H1 (cell line): ENCODE data around the gene TMEM181. TPM values are rescaled to one million over a fixed set of nuclear protein-coding genes. Genes with fewer than 3 reads are reported as not detected.

Experiments used
- CTCF ChIA-PET: fragments of 300-600 bp; sonication (Branson Sonifier 250); formaldehyde crosslinking; loops from one replicate; lab custom pipeline; 2021; ENCODE audit not compliant: partially characterized antibody; lab: Charles Lee
- POLR2A ChIA-PET: fragments of 300-600 bp; sonication (Branson Sonifier 250); formaldehyde crosslinking; loops from one replicate; lab custom pipeline; 2021; ENCODE audit warnings: inconsistent platforms; ENCODE audit not compliant: partially characterized antibody; lab: Charles Lee
- DNase-seq, 2 experiments: peaks; one replicate each; pipeline versions ENCODE4 v3.0.0 to v3.0.0-alpha.2; 2010 to 2022; ENCODE audit warnings: low spot score in 2 of 2, low read depth in 1 of 2, mixed read lengths in 1 of 2
- FAIRE-seq: peaks from 2 replicates; lab custom pipeline; 2011; peaks lifted over from hg19 to GRCh38; lab: Jason Lieb, UNC
- H2AFZ ChIP-seq: 2 replicates; pipeline ENCODE4 v1.8.1; 2012; ENCODE audit warnings: low read length, inconsistent platforms
- H2AK5ac ChIP-seq: 2 replicates; pipeline ENCODE4 v1.6.1; 2013; ENCODE audit warnings: low read depth, low read length
- H2BK120ac ChIP-seq: replicated peaks from 2 replicates; pipeline ENCODE3; 2013; ENCODE audit warnings: low read depth, low read length, inconsistent platforms
- H2BK12ac ChIP-seq: 2 replicates; pipeline ENCODE4 v1.6.1; 2013; ENCODE audit warnings: low read depth, low read length
- H2BK15ac ChIP-seq: 2 replicates; pipeline ENCODE4 v1.6.1; 2013; ENCODE audit warnings: low read length
- H2BK20ac ChIP-seq: 2 replicates; pipeline ENCODE4 v1.6.1; 2013; ENCODE audit warnings: low read length
- H2BK5ac ChIP-seq: 2 replicates; pipeline ENCODE4 v1.6.1; 2013; ENCODE audit warnings: low read depth, low read length
- H3K14ac ChIP-seq: 2 replicates; pipeline ENCODE4 v1.6.1; 2013; ENCODE audit warnings: inconsistent platforms; ENCODE audit not compliant: insufficient read length
- H3K18ac ChIP-seq: 2 replicates; pipeline ENCODE4 v1.6.1; 2013; ENCODE audit warnings: low read length; ENCODE audit errors: extremely low read depth
- H3K23ac ChIP-seq: 2 replicates; pipeline ENCODE4 v1.6.1; 2013; ENCODE audit warnings: inconsistent platforms; ENCODE audit not compliant: insufficient read length
- H3K23me2 ChIP-seq: 2 replicates; pipeline ENCODE4 v1.6.1; 2013; ENCODE audit warnings: low read depth, low read length
- H3K27ac ChIP-seq: 2 replicates; pipeline ENCODE4 v1.6.1; 2011; ENCODE audit warnings: low read depth, low read length, inconsistent platforms
- H3K27me3 ChIP-seq, 4 experiments: replicated peaks in 1 of 4; 1 replicate in 1 of 4; 2 replicates in 3 of 4; pipeline versions ENCODE4 v1.6.1 to v1.8.1; 2011 to 2013; ENCODE audit warnings: low read length in 3 of 4, mild to moderate bottlenecking in 3 of 4, inconsistent platforms in 2 of 4, mixed read lengths in 2 of 4, moderate library complexity in 1 of 4; ENCODE audit not compliant: control insufficient read depth in 3 of 4, insufficient read depth in 3 of 4; ENCODE audit errors: extremely low read depth in 1 of 4
- H3K36me3 ChIP-seq, 4 experiments: 2 replicates each; pipeline versions ENCODE4 v1.6.1 to v1.8.1; 2011 to 2013; ENCODE audit warnings: mild to moderate bottlenecking in 4 of 4, low read length in 3 of 4, moderate library complexity in 2 of 4, control low read depth in 1 of 4, inconsistent platforms in 1 of 4; ENCODE audit not compliant: insufficient read depth in 4 of 4, control insufficient read depth in 2 of 4
- H3K4ac ChIP-seq: replicated peaks from 2 replicates; pipeline ENCODE3; 2013; ENCODE audit warnings: low read length, low read depth, mixed read lengths, inconsistent platforms; ENCODE audit not compliant: insufficient read length
- H3K4me1 ChIP-seq, 4 experiments: replicated peaks in 1 of 4; 1 replicate in 1 of 4; 2 replicates in 3 of 4; pipeline versions ENCODE4 v1.6.1 to v1.8.1; 2011 to 2013; ENCODE audit warnings: low read length in 3 of 4, inconsistent platforms in 2 of 4, mixed read lengths in 1 of 4; ENCODE audit not compliant: insufficient read depth in 4 of 4, control insufficient read depth in 3 of 4
- H3K4me2 ChIP-seq, 2 experiments: 2 replicates each; pipeline versions ENCODE4 v1.6.1 to v1.8.1; 2011 to 2013; ENCODE audit warnings: low read depth in 2 of 2, low read length in 2 of 2, control low read depth in 1 of 2, inconsistent platforms in 1 of 2, mild to moderate bottlenecking in 1 of 2; ENCODE audit not compliant: insufficient read depth in 1 of 2
- H3K4me3 ChIP-seq, 4 experiments: fragments of 200-600, 300-600 bp in 1 of 4; sonication (generic), shearing (Covaris generic), sonication (Bioruptor Twin) in 1 of 4; 2 replicates each; pipeline versions ENCODE4 v1.5.1 to v1.8.1; 2011 to 2016; ENCODE audit warnings: low read length in 4 of 4, low read depth in 3 of 4, control low read depth in 2 of 4, inconsistent platforms in 2 of 4, mild to moderate bottlenecking in 2 of 4, mixed read lengths in 1 of 4, moderate library complexity in 1 of 4; ENCODE audit not compliant: insufficient read depth in 2 of 4; ENCODE audit errors: extremely low read depth in 1 of 4
- H3K56ac ChIP-seq: replicated peaks from 2 replicates; pipeline ENCODE3; 2013; ENCODE audit warnings: low read depth, mild to moderate bottlenecking, mixed read lengths, low read length, inconsistent platforms; ENCODE audit not compliant: insufficient read length
- H3K79me1 ChIP-seq: 2 replicates; pipeline ENCODE4 v1.6.1; 2013; ENCODE audit warnings: low read depth, low read length, control low read depth
- H3K79me2 ChIP-seq, 2 experiments: 2 replicates each; pipeline versions ENCODE4 v1.6.1 to v1.8.1; 2012 to 2013; ENCODE audit warnings: low read length in 2 of 2, mild to moderate bottlenecking in 2 of 2, inconsistent platforms in 1 of 2; ENCODE audit not compliant: insufficient read depth in 2 of 2, control insufficient read depth in 1 of 2
- H3K9ac ChIP-seq, 4 experiments: replicated peaks in 1 of 4; 1 replicate in 1 of 4; 2 replicates in 3 of 4; pipeline versions ENCODE4 v1.6.1 to v1.8.1; 2011 to 2013; ENCODE audit warnings: low read depth in 3 of 4, low read length in 3 of 4, control low read depth in 2 of 4, mild to moderate bottlenecking in 2 of 4, moderate library complexity in 2 of 4, inconsistent platforms in 1 of 4; ENCODE audit errors: extremely low read depth in 1 of 4
- H3K9me3 ChIP-seq, 2 experiments: 2 replicates each; pipeline versions ENCODE4 v1.6.1 to v1.8.1; 2012 to 2013; ENCODE audit warnings: mild to moderate bottlenecking in 2 of 2, moderate library complexity in 2 of 2, control low read depth in 1 of 2, inconsistent platforms in 1 of 2, low read depth in 1 of 2, low read length in 1 of 2, mixed read lengths in 1 of 2; ENCODE audit not compliant: insufficient read depth in 2 of 2
- H4K20me1 ChIP-seq, 2 experiments: replicated peaks in 1 of 2; 2 replicates each; pipeline versions ENCODE3 to v1.8.1; 2011 to 2013; ENCODE audit warnings: inconsistent platforms in 2 of 2, low read length in 2 of 2, mild to moderate bottlenecking in 1 of 2; ENCODE audit not compliant: insufficient read depth in 2 of 2, control insufficient read depth in 1 of 2
- H4K5ac ChIP-seq: 2 replicates; pipeline ENCODE4 v1.6.1; 2013; ENCODE audit warnings: low read length, low read depth, mixed read lengths, inconsistent platforms; ENCODE audit not compliant: insufficient read length
- H4K8ac ChIP-seq: 2 replicates; pipeline ENCODE4 v1.8.0; 2013; ENCODE audit warnings: mild to moderate bottlenecking, moderate library complexity, low read length, inconsistent platforms; ENCODE audit not compliant: insufficient read depth; ENCODE audit errors: extremely low read depth
- H4K91ac ChIP-seq: replicated peaks from 2 replicates; pipeline ENCODE3; 2013; ENCODE audit warnings: low read length, mixed read lengths, inconsistent platforms; ENCODE audit not compliant: insufficient read length
- ATF3 ChIP-seq: IDR thresholded peaks from 2 replicates; pipeline ENCODE4 v1.6.1; 2011; ENCODE audit warnings: low read depth, mild to moderate bottlenecking, low read length; ENCODE audit not compliant: insufficient read depth
- BACH1 ChIP-seq: IDR thresholded peaks from 2 replicates; pipeline ENCODE4 v1.6.1; 2012; ENCODE audit warnings: low read length, improper control_type of control experiment
- EP300 ChIP-seq, 2 experiments: IDR thresholded peaks; 1 replicate in 1 of 2; 2 replicates in 1 of 2; pipeline ENCODE4 v1.6.1; 2011 to 2012; ENCODE audit warnings: low read depth in 2 of 2, low read length in 2 of 2, mild to moderate bottlenecking in 2 of 2, borderline replicate concordance in 1 of 2, inconsistent platforms in 1 of 2, moderate library complexity in 1 of 2
- GABPA ChIP-seq: IDR thresholded peaks from 2 replicates; pipeline ENCODE4 v1.6.1; 2011; ENCODE audit warnings: mild to moderate bottlenecking, low read length, moderate library complexity, borderline replicate concordance; ENCODE audit not compliant: insufficient read depth
- MAFK ChIP-seq: IDR thresholded peaks from 2 replicates; pipeline ENCODE4 v1.6.1; 2012; ENCODE audit warnings: low read depth, mild to moderate bottlenecking, improper control_type of control experiment, low read length
- RAD21 ChIP-seq, 2 experiments: IDR thresholded peaks in 1 of 2; conservative IDR thresholded peaks in 1 of 2; 2 replicates each; pipeline ENCODE4 v1.6.1; 2011; ENCODE audit warnings: low read depth in 2 of 2, low read length in 2 of 2, improper control_type of control experiment in 1 of 2, inconsistent platforms in 1 of 2, mild to moderate bottlenecking in 1 of 2, moderate library complexity in 1 of 2
- SP4 ChIP-seq: IDR thresholded peaks from 2 replicates; pipeline ENCODE4 v1.6.1; 2012; ENCODE audit warnings: low read length, inconsistent platforms
- SRF ChIP-seq: IDR thresholded peaks from 2 replicates; pipeline ENCODE4 v1.6.1; 2011; ENCODE audit warnings: mild to moderate bottlenecking, low read depth, low read length, moderate library complexity
- TCF12 ChIP-seq: IDR thresholded peaks from 2 replicates; pipeline ENCODE4 v1.6.1; 2011; ENCODE audit warnings: low read depth, mild to moderate bottlenecking, low read length
- WGBS, 2 experiments: shearing (Covaris generic) in 1 of 2; methylation state at CpG; one replicate each; pipeline versions ENCODE4 v1.1.6 to v1.1.7; 2013 to 2015; ENCODE audit warnings: low lambda C conversion rate in 2 of 2, mixed read lengths in 2 of 2, inconsistent platforms in 1 of 2, low coverage in 1 of 2, missing lambda C conversion rate in 1 of 2; ENCODE audit not compliant: insufficient replicate concordance in 2 of 2, insufficient coverage in 1 of 2, insufficient read length in 1 of 2; ENCODE audit errors: extremely low coverage in 1 of 2, missing lambda C conversion rate in 1 of 2; 5-methylcytosine and 5-hydroxymethylcytosine counted together
- polyA plus RNA-seq, 7 experiments: library from polyadenylated mRNA; depleted of rRNA in 3 of 7; stranded (reverse) in 5 of 7; unstranded in 2 of 7; fragments of >200 nt in 5 of 7; fragments of 200-250 nt in 2 of 7; gene quantifications; 1 replicate in 5 of 7; 2 replicates in 1 of 7; 4 replicates in 1 of 7; pipeline versions ENCODE4 v1.2.1 to v1.2.3, GENCODE V29; 2011 to 2013; ENCODE audit warnings: missing spikeins in 2 of 7, mixed read lengths in 2 of 7
- total RNA-seq: library from RNA; stranded (reverse); fragmentation: NEBNext Ultra II Directional; extraction: Animal tissue kit (Norgen Biotek cat#: 25700); gene quantifications from 2 replicates; pipeline ENCODE4 v1.2.1, GENCODE V29; 2021
- TF ChIP-seq, protein P1 (sequence below): IDR thresholded peaks from 2 replicates; pipeline ENCODE4 v1.6.1; 2012; ENCODE audit warnings: low read length, inconsistent platforms

Gene TMEM181
- total and polyA plus RNA-seq, 2 of the 8 experiments (the other 6 are each of a cell fraction or from before 2014, with no cell fraction given) = 8.6 to 19.0 TPM

GRCh38 chr6:158591134-158591809 is 31.4 kb downstream of the TMEM181 start:
- peaks cover 22 to 52% (median 44%) of the 10 kb centered on the region in 4 experiments for H3K36me3 ChIP-seq
- H4K91ac ChIP-seq = no peak overlapping the region
- H2BK15ac ChIP-seq = no peak overlapping the region
- H3K4me2 ChIP-seq = no peak overlapping the region
- ChIA-PET POLR2A (interaction anchor here (1.6 kb wide), 1 partner anchor 20 kb away, joined by 4 read pairs; no protein-coding TSS in a partner anchor), CTCF (interaction anchor here (0.8 to 1.6 kb wide), 3 partner anchors 8 to 38 kb away, joined by 3 to 4 read pairs (median 3); no protein-coding TSS in a partner anchor)
- H3K9ac ChIP-seq = no peak overlapping the region
- no peak overlapping the region for H3K56ac ChIP-seq
- 74% methylated on average over 5 of the region's 7 CpGs; no CpG with 5 or more reads in 1 of the 2 experiments for WGBS, 2 experiments
- peaks cover 4 to 5% of the 10 kb centered on the region in 2 experiments for H4K20me1 ChIP-seq
- H3K4me1 ChIP-seq = no peaks in the 10 kb centered on the region
- FAIRE-seq (no peak), DNase-seq (no peak)
- H2AK5ac ChIP-seq = no peak overlapping the region
- H3K27me3 ChIP-seq = no peaks in the 10 kb centered on the region; a peak in 1 of 7 replicates
- no peak overlapping the region for H4K5ac ChIP-seq
- no peak overlapping the region for H3K23ac ChIP-seq
- H3K79me2 ChIP-seq = no peaks in the 10 kb centered on the region
- H2BK20ac ChIP-seq = no peak overlapping the region
- no peak overlapping the region for H2BK12ac ChIP-seq
- no peak overlapping the region for H3K14ac ChIP-seq
- H4K8ac ChIP-seq = no peak overlapping the region
- H2AFZ ChIP-seq = no peak overlapping the region
- H3K79me1 ChIP-seq = no peaks in the 10 kb centered on the region
- no peak overlapping the region for H3K4me3 ChIP-seq
- no peak overlapping the region for H3K27ac ChIP-seq
- no peak overlapping the region for H3K4ac ChIP-seq
- no peaks in the 10 kb centered on the region for H3K9me3 ChIP-seq
- H2BK5ac ChIP-seq = no peak overlapping the region
- no peak overlapping the region for H2BK120ac ChIP-seq
- H3K18ac ChIP-seq = no peak overlapping the region
- H3K23me2 ChIP-seq = no peaks in the 10 kb centered on the region
- TF ChIP-seq RAD21 (IDR thresholded peaks at IDR 0.05 in 1 of 2, conservative IDR thresholded peaks at IDR 0.05 in 1 of 2; ENCODE audit: low read depth in 2 of 2, low read length in 2 of 2) (no peak), GABPA (no peak), SRF (no peak), ATF3 (no peak), EP300 (IDR thresholded peaks at IDR 0.05; ENCODE audit: borderline replicate concordance in 1 of 2, low read depth in 2 of 2, low read length in 2 of 2) (no peak), TCF12 (no peak), BACH1 (no peak), MAFK (no peak), SP4 (no peak)
- TF ChIP-seq, protein P1, sequence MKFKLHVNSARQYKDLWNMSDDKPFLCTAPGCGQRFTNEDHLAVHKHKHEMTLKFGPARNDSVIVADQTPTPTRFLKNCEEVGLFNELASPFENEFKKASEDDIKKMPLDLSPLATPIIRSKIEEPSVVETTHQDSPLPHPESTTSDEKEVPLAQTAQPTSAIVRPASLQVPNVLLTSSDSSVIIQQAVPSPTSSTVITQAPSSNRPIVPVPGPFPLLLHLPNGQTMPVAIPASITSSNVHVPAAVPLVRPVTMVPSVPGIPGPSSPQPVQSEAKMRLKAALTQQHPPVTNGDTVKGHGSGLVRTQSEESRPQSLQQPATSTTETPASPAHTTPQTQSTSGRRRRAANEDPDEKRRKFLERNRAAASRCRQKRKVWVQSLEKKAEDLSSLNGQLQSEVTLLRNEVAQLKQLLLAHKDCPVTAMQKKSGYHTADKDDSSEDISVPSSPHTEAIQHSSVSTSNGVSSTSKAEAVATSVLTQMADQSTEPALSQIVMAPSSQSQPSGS = no peak
